ENCODE results near the gene SPACDR. TPM values are rescaled to one million over a fixed set of nuclear protein-coding genes. Genes with fewer than 3 reads are reported as not detected.

SPACDR gene
- total RNA-seq, 2 experiments from 2014 or later, result 3.5 to 3.9 TPM

- DNase-seq, result peak; percentile 46
- no peaks in the 10 kb centered on the region for H3K27me3 Mint-ChIP-seq
- POLR2A ChIA-PET, result no interaction called here
- peaks cover 10% of the 10 kb centered on the region for H3K4me1 Mint-ChIP-seq (ENCODE audit: low read depth)
- peaks cover under 1% of the 10 kb centered on the region for H3K36me3 Mint-ChIP-seq
- no peaks in the 10 kb centered on the region for H3K9me3 Mint-ChIP-seq
- CTCF ChIA-PET, result interaction anchor here (2.2 kb wide), 2 partner anchors 10 to 14 kb away, joined by 10 to 11 read pairs; no protein-coding TSS in a partner anchor
- peak within 1 kb of the TSS; percentile 82 for H3K4me3 Mint-ChIP-seq
- no peak within 1 kb of the TSS for H3K27ac Mint-ChIP-seq
- intact Hi-C loops (cut with micrococcal nuclease), result loop anchor here (1.0 kb wide), 1 partner anchor 15 kb away; no protein-coding TSS in a partner anchor
These were observed 19.9 kb upstream of the SPACDR start, which contains the start of gene NYAP1 for GRCh38 chr7:100483722-100484672. Gene NYAP1 (plus strand): TSS chr7:100483927. CDS start chr7:100485312, 1,385 bp downstream.

GRCh38 chr7:100483090-100483721, 19.1 kb upstream of the SPACDR start:
- ChIA-PET POLR2A (no interaction called here), CTCF (interaction anchor here (0.6 to 2.3 kb wide), 21 partner anchors 9 to 351 kb away, joined by 3 to 17 read pairs (median 5); partner anchors contain the start of genes AGFG2, FBXO24 and LRCH4)
- H3K36me3 Mint-ChIP-seq, result peaks cover 2% of the 10 kb centered on the region
- H3K4me3 Mint-ChIP-seq, result peak overlapping the region; percentile 82
- H3K4me1 Mint-ChIP-seq (ENCODE audit: low read depth), result peaks cover 10% of the 10 kb centered on the region
- H3K27me3 Mint-ChIP-seq, result no peaks in the 10 kb centered on the region
- intact Hi-C loops (cut with micrococcal nuclease), result loop anchor here (1.0 kb wide), 1 partner anchor 14 kb away; no protein-coding TSS in a partner anchor
- peak; percentile 85 for DNase-seq
- no peak overlapping the region for H3K27ac Mint-ChIP-seq
- no peaks in the 10 kb centered on the region for H3K9me3 Mint-ChIP-seq

- no peaks in the 10 kb centered on the region for H3K27me3 Mint-ChIP-seq
- intact Hi-C loops (cut with micrococcal nuclease), result loop anchor here (1.0 kb wide), 1 partner anchor 13 kb away; no protein-coding TSS in a partner anchor
- H3K36me3 Mint-ChIP-seq, result peaks cover 4% of the 10 kb centered on the region
- peaks cover 10% of the 10 kb centered on the region for H3K4me1 Mint-ChIP-seq (ENCODE audit: low read depth)
- H3K27ac Mint-ChIP-seq, result no peak overlapping the region
- H3K4me3 Mint-ChIP-seq, result peak overlapping the region; percentile 82
- DNase-seq, result no peak
- ChIA-PET CTCF (interaction anchor here (0.6 to 2.3 kb wide), 22 partner anchors 8 to 350 kb away, joined by 3 to 17 read pairs (median 4); partner anchors contain the start of genes AGFG2, FBXO24 and LRCH4), POLR2A (interaction anchor here (0.6 kb wide), 1 partner anchor 197 kb away, joined by 3 read pairs; no protein-coding TSS in a partner anchor)
- no peaks in the 10 kb centered on the region for H3K9me3 Mint-ChIP-seq
These were observed 18.6 kb upstream of the SPACDR start for GRCh38 chr7:100482728-100483089.

- POLR2A ChIA-PET, result no interaction called here
- Mint-ChIP-seq H3K4me3 (no peak overlapping the region), H3K9me3 (no peaks in the 10 kb centered on the region), H3K36me3 (peaks cover 11% of the 10 kb centered on the region), H3K27ac (peak overlapping the region; percentile 43), H3K4me1 (ENCODE audit: low read depth) (peaks cover 18% of the 10 kb centered on the region), H3K27me3 (no peaks in the 10 kb centered on the region)
- intact Hi-C loops (cut with micrococcal nuclease), result no loop called here
- CTCF ChIA-PET, result interaction anchor here (1.6 to 9.7 kb wide), 5 partner anchors 12 to 211 kb away, joined by 3 to 104 read pairs (median 11); no protein-coding TSS in a partner anchor
- DNase-seq, result no peak
These were observed 17.4 kb upstream of the SPACDR start for GRCh38 chr7:100481466-100481865.

- Mint-ChIP-seq H3K9me3 (no peaks in the 10 kb centered on the region), H3K27me3 (no peaks in the 10 kb centered on the region), H3K4me1 (ENCODE audit: low read depth) (peaks cover 40% of the 10 kb centered on the region), H3K36me3 (peaks cover 23% of the 10 kb centered on the region), H3K27ac (peak within 1 kb of the TSS; percentile 95), H3K4me3 (peak within 1 kb of the TSS; percentile 95)
- CTCF ChIA-PET, result interaction anchor here (0.7 to 9.7 kb wide), 7 partner anchors 10 to 373 kb away, joined by 3 to 104 read pairs (median 7); partner anchors contain the start of genes MEPCE and SLC12A9
- DNase-seq, result peak; percentile 95
- intact Hi-C loops (cut with micrococcal nuclease), result loop anchor here (1.0 to 10.0 kb wide), 7 partner anchors 43 to 376 kb away; partner anchors contain the start of genes AGFG2, FBXO24, GNB2 and LRCH4
- POLR2A ChIA-PET, result interaction anchor here (0.5 to 2.8 kb wide), 6 partner anchors 42 to 227 kb away, joined by 3 to 15 read pairs (median 4); partner anchors contain the start of genes FBXO24, LRCH4 and POP7
These were observed 15.0 kb upstream of the SPACDR start, which contains the start of gene TSC22D4 for GRCh38 chr7:100478958-100479660. Gene TSC22D4 (minus strand): TSS chr7:100479214. CDS start chr7:100478038, 1,176 bp downstream.

GRCh38 chr7:100477871-100478267, 13.8 kb upstream of the SPACDR start:
- peaks cover 50% of the 10 kb centered on the region for H3K4me1 Mint-ChIP-seq (ENCODE audit: low read depth)
- no peaks in the 10 kb centered on the region for H3K27me3 Mint-ChIP-seq
- DNase-seq, result no peak
- peak overlapping the region; percentile 95 for H3K27ac Mint-ChIP-seq
- H3K4me3 Mint-ChIP-seq, result peak overlapping the region; percentile 95
- intact Hi-C loops (cut with micrococcal nuclease), result loop anchor here (10.0 kb wide), 1 partner anchor 377 kb away; the partner anchor contains the start of gene SLC12A9
- ChIA-PET POLR2A (interaction anchor here (0.6 to 2.8 kb wide), 7 partner anchors 61 to 375 kb away, joined by 3 to 15 read pairs (median 4); partner anchors contain the start of genes AGFG2, FBXO24 and SLC12A9), CTCF (interaction anchor here (0.7 to 9.7 kb wide), 11 partner anchors 8 to 461 kb away, joined by 3 to 104 read pairs (median 5); partner anchors contain the start of genes POP7 and SPACDR)
- no peaks in the 10 kb centered on the region for H3K9me3 Mint-ChIP-seq
- peaks cover 31% of the 10 kb centered on the region for H3K36me3 Mint-ChIP-seq

DNA sequence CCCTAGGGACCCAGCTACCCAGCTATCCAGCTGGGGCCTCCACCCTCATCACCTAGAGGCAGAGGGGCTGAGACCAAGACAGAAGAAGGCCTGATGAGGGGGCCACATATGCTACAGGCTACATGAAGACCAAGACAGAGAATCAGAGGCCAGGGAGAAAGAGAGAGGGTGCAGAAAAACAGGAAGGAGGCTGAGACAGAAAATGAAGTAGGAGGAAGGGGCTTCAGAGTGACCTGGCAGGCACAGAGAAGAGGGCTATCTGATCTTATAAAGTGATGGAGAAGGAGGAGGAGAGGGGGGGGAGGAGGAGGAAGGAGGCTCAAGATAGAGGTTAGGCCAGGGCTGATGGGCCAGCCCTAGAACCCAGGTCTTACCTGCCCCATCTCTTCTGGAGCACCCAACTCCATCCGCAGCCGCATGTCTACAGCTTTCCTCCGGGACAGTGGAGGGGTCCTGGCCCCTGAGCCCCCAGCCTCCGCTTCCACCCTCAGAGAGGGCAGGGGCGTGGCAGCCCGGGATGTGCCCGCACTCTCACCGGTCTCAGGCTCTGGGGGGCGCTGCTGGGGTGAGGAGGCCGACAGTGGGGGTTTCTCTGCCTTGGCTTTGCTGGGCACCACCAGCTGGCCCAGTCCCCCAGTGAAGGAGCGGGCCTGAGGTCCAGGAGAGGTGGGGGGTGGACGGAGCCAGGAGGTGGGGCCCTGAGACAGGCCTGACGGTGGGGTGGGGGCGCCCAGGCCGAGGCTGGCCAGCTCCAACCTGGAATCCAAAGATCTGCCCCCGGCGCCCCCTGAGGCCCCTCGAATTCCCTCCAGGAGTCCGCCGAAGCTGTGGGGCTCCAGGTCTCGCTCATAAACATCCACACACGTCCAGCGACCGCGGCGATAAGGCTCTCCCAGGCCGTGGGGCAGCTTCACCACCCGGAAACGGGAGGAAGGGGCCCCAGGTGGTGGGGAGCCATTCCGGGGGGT, 13.1 kb upstream of the SPACDR start:
- peaks cover 31% of the 10 kb centered on the region for H3K36me3 Mint-ChIP-seq
- ChIA-PET CTCF (interaction anchor here (0.6 to 9.7 kb wide), 12 partner anchors 8 to 460 kb away, joined by 3 to 104 read pairs (median 4); partner anchors contain the start of genes POP7 and SPACDR), POLR2A (interaction anchor here (0.6 to 2.8 kb wide), 7 partner anchors 62 to 212 kb away, joined by 3 to 15 read pairs (median 4); partner anchors contain the start of genes AGFG2 and FBXO24)
- H3K4me3 Mint-ChIP-seq, result peak overlapping the region; percentile 95
- H3K9me3 Mint-ChIP-seq, result no peaks in the 10 kb centered on the region
- peaks cover 47% of the 10 kb centered on the region for H3K4me1 Mint-ChIP-seq (ENCODE audit: low read depth)
- intact Hi-C loops (cut with micrococcal nuclease), result loop anchor here (10.0 kb wide), 1 partner anchor 378 kb away; the partner anchor contains the start of gene SLC12A9
- no peaks in the 10 kb centered on the region for H3K27me3 Mint-ChIP-seq
- peak; percentile 77 for DNase-seq
- H3K27ac Mint-ChIP-seq, result peak overlapping the region; percentile 78

- no peaks in the 10 kb centered on the region for H3K27me3 Mint-ChIP-seq
- H3K27ac Mint-ChIP-seq, result peak overlapping the region; percentile 92
- no peaks in the 10 kb centered on the region for H3K9me3 Mint-ChIP-seq
- peaks cover 47% of the 10 kb centered on the region for H3K4me1 Mint-ChIP-seq (ENCODE audit: low read depth)
- H3K36me3 Mint-ChIP-seq, result peaks cover 33% of the 10 kb centered on the region
- ChIA-PET POLR2A (interaction anchor here (1.2 kb wide), 1 partner anchor 73 kb away, joined by 3 read pairs; no protein-coding TSS in a partner anchor), CTCF (interaction anchor here (1.3 to 9.7 kb wide), 3 partner anchors 13 to 86 kb away, joined by 4 to 104 read pairs (median 5); partner anchors contain the start of gene SPACDR)
- peak overlapping the region; percentile 95 for H3K4me3 Mint-ChIP-seq
- intact Hi-C loops (cut with micrococcal nuclease), result loop anchor here (10.0 kb wide), 1 partner anchor 379 kb away; the partner anchor contains the start of gene SLC12A9
- DNase-seq, result no peak
These were observed 12.2 kb upstream of the SPACDR start for GRCh38 chr7:100476101-100476780.

GRCh38 chr7:100475549-100475948, 11.5 kb upstream of the SPACDR start:
- peak; percentile 35 for DNase-seq
- peak overlapping the region; percentile 92 for H3K27ac Mint-ChIP-seq
- no peaks in the 10 kb centered on the region for H3K9me3 Mint-ChIP-seq
- intact Hi-C loops (cut with micrococcal nuclease), result loop anchor here (10.0 kb wide), 1 partner anchor 379 kb away; the partner anchor contains the start of gene SLC12A9
- H3K4me1 Mint-ChIP-seq (ENCODE audit: low read depth), result peaks cover 47% of the 10 kb centered on the region
- H3K4me3 Mint-ChIP-seq, result peak overlapping the region; percentile 95
- ChIA-PET POLR2A (interaction anchor here (1.2 kb wide), 1 partner anchor 74 kb away, joined by 3 read pairs; no protein-coding TSS in a partner anchor), CTCF (interaction anchor here (0.8 to 9.7 kb wide), 4 partner anchors 8 to 87 kb away, joined by 3 to 104 read pairs (median 8); partner anchors contain the start of gene NYAP1)
- H3K27me3 Mint-ChIP-seq, result no peaks in the 10 kb centered on the region
- H3K36me3 Mint-ChIP-seq, result peaks cover 33% of the 10 kb centered on the region
